H1 (cell line): ENCODE data around the gene FASN. TPM values are rescaled to one million over a fixed set of nuclear protein-coding genes. Genes with fewer than 3 reads are reported as not detected.

Experiments
- CBX5 ChIP-seq: fragments of 300-800, 300-1000 bp; sonication (generic); IDR thresholded peaks from 2 replicates; pipeline ENCODE4 v1.7.1; 2016; ENCODE audit warnings: antibody characterized with exemption, low read length, low read depth
- GABPA ChIP-seq: IDR thresholded peaks from 2 replicates; pipeline ENCODE4 v1.6.1; 2011; ENCODE audit warnings: mild to moderate bottlenecking, low read length, moderate library complexity, borderline replicate concordance; ENCODE audit not compliant: insufficient read depth
- KDM4A ChIP-seq: IDR thresholded peaks from one replicate; pipeline ENCODE4 v1.7.1; 2012; ENCODE audit warnings: low read depth, mild to moderate bottlenecking, moderate library complexity, low read length, inconsistent platforms; ENCODE audit not compliant: severe bottlenecking
- RXRA ChIP-seq: IDR thresholded peaks from 2 replicates; pipeline ENCODE4 v1.6.1; 2011; ENCODE audit warnings: low read depth, mild to moderate bottlenecking, low read length, moderate library complexity; ENCODE audit not compliant: insufficient read depth
- SP2 ChIP-seq: IDR thresholded peaks from 2 replicates; pipeline ENCODE4 v1.6.1; 2012; ENCODE audit warnings: mild to moderate bottlenecking, low read length, inconsistent platforms
- SUZ12 ChIP-seq: fragments of 200-600 bp; sonication (generic); IDR thresholded peaks from 2 replicates; pipeline ENCODE4 v1.6.1; 2012; ENCODE audit warnings: mild to moderate bottlenecking, inconsistent platforms, low read length, moderate library complexity, mixed read lengths
- polyA plus RNA-seq, 7 experiments: library from polyadenylated mRNA; depleted of rRNA in 3 of 7; stranded (reverse) in 5 of 7; unstranded in 2 of 7; fragments of >200 nt in 5 of 7; fragments of 200-250 nt in 2 of 7; gene quantifications; 1 replicate in 5 of 7; 2 replicates in 1 of 7; 4 replicates in 1 of 7; pipeline versions ENCODE4 v1.2.1 to v1.2.3, GENCODE V29; 2011 to 2013; ENCODE audit warnings: missing spikeins in 2 of 7, mixed read lengths in 2 of 7
- total RNA-seq: library from RNA; stranded (reverse); fragmentation: NEBNext Ultra II Directional; extraction: Animal tissue kit (Norgen Biotek cat#: 25700); gene quantifications from 2 replicates; pipeline ENCODE4 v1.2.1, GENCODE V29; 2021
- TF ChIP-seq, protein P1 (sequence below): fragments of 300-600 bp; sonication (generic); IDR thresholded peaks from 2 replicates; pipeline ENCODE4 v1.7.1; 2012; ENCODE audit warnings: low read length, moderate library complexity, mild to moderate bottlenecking, inconsistent platforms; ENCODE audit not compliant: insufficient replicate concordance
- TF ChIP-seq, protein P2 (sequence below): IDR thresholded peaks from 2 replicates; pipeline ENCODE4 v1.6.1; 2012; ENCODE audit warnings: inconsistent platforms

FASN gene
- total and polyA plus RNA-seq, 2 of the 8 experiments (the other 6 are each of a cell fraction or from before 2014, with no cell fraction given), result 143 to 561 TPM

DNA sequence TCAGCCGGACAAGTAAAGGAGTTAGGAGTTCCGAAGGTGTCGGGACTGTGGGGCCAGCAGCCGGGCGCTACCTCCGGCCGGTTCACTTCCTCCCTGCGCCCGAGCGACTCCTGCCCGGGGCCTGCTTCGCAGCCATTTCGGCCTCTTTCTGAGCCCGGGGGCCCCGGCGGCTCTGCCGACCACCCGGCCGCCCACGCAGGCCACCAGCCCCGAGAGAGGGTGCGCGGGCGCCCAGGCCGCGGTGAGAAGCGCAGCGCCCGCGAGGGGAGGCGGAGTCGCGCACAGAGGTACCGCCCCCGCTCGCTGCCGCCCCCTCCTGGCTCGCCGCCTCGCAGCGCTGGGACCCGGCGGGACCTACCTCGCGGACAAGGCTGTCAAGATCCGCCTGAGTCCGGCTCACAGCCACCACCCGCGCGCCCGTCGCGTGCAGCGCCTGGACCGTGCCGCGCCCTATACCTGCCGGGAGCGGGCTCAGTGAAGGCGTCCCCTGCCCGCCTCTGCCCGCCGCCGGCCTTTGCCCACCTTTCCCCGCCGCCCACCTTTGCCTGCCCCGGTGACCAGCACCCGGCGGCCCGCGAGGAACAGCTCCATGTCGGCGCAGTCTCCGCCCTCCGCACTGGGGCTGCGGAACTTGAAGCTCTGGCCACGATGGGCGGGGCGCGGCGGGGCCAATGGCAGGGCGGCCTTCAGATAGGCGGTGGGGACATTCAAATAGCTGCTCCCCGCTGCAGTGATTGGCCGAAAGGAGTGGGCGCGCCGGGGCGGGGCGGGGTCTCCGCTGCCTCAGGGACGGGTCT lies 60.7 kb downstream of the FASN start, which contains the start of gene DCXR (continued):
- TF ChIP-seq, protein P1, sequence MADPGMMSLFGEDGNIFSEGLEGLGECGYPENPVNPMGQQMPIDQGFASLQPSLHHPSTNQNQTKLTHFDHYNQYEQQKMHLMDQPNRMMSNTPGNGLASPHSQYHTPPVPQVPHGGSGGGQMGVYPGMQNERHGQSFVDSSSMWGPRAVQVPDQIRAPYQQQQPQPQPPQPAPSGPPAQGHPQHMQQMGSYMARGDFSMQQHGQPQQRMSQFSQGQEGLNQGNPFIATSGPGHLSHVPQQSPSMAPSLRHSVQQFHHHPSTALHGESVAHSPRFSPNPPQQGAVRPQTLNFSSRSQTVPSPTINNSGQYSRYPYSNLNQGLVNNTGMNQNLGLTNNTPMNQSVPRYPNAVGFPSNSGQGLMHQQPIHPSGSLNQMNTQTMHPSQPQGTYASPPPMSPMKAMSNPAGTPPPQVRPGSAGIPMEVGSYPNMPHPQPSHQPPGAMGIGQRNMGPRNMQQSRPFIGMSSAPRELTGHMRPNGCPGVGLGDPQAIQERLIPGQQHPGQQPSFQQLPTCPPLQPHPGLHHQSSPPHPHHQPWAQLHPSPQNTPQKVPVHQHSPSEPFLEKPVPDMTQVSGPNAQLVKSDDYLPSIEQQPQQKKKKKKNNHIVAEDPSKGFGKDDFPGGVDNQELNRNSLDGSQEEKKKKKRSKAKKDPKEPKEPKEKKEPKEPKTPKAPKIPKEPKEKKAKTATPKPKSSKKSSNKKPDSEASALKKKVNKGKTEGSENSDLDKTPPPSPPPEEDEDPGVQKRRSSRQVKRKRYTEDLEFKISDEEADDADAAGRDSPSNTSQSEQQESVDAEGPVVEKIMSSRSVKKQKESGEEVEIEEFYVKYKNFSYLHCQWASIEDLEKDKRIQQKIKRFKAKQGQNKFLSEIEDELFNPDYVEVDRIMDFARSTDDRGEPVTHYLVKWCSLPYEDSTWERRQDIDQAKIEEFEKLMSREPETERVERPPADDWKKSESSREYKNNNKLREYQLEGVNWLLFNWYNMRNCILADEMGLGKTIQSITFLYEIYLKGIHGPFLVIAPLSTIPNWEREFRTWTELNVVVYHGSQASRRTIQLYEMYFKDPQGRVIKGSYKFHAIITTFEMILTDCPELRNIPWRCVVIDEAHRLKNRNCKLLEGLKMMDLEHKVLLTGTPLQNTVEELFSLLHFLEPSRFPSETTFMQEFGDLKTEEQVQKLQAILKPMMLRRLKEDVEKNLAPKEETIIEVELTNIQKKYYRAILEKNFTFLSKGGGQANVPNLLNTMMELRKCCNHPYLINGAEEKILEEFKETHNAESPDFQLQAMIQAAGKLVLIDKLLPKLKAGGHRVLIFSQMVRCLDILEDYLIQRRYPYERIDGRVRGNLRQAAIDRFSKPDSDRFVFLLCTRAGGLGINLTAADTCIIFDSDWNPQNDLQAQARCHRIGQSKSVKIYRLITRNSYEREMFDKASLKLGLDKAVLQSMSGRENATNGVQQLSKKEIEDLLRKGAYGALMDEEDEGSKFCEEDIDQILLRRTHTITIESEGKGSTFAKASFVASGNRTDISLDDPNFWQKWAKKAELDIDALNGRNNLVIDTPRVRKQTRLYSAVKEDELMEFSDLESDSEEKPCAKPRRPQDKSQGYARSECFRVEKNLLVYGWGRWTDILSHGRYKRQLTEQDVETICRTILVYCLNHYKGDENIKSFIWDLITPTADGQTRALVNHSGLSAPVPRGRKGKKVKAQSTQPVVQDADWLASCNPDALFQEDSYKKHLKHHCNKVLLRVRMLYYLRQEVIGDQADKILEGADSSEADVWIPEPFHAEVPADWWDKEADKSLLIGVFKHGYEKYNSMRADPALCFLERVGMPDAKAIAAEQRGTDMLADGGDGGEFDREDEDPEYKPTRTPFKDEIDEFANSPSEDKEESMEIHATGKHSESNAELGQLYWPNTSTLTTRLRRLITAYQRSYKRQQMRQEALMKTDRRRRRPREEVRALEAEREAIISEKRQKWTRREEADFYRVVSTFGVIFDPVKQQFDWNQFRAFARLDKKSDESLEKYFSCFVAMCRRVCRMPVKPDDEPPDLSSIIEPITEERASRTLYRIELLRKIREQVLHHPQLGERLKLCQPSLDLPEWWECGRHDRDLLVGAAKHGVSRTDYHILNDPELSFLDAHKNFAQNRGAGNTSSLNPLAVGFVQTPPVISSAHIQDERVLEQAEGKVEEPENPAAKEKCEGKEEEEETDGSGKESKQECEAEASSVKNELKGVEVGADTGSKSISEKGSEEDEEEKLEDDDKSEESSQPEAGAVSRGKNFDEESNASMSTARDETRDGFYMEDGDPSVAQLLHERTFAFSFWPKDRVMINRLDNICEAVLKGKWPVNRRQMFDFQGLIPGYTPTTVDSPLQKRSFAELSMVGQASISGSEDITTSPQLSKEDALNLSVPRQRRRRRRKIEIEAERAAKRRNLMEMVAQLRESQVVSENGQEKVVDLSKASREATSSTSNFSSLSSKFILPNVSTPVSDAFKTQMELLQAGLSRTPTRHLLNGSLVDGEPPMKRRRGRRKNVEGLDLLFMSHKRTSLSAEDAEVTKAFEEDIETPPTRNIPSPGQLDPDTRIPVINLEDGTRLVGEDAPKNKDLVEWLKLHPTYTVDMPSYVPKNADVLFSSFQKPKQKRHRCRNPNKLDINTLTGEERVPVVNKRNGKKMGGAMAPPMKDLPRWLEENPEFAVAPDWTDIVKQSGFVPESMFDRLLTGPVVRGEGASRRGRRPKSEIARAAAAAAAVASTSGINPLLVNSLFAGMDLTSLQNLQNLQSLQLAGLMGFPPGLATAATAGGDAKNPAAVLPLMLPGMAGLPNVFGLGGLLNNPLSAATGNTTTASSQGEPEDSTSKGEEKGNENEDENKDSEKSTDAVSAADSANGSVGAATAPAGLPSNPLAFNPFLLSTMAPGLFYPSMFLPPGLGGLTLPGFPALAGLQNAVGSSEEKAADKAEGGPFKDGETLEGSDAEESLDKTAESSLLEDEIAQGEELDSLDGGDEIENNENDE, result no peak
- TF ChIP-seq GABPA (no peak), SUZ12 (no peak), RXRA (no peak), CBX5 (no peak), SP2 (no peak), KDM4A (peak; percentile 52)
- TF ChIP-seq, protein P2, sequence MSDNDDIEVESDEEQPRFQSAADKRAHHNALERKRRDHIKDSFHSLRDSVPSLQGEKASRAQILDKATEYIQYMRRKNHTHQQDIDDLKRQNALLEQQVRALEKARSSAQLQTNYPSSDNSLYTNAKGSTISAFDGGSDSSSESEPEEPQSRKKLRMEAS, result peak; percentile 87
